Gastrocnemius medialis (tissue), 4 donors: ENCODE data around the gene KNDC1. TPM values are rescaled to one million over a fixed set of nuclear protein-coding genes. Genes with fewer than 3 reads are reported as not detected.

Source experiments
- ATAC-seq, 2 donors: fragments of 150-250 bp; one replicate each; pipeline ENCODE4 v1.9.1; 2016
- DNase-seq, 2 donors: peaks; one replicate each; pipeline ENCODE4 v3.0.0-alpha.2; 2019
- H3K27ac ChIP-seq, 4 donors: fragments of 200-600 bp; sonication (generic); 1 replicate in 1 of 4; 2 replicates in 3 of 4; pipeline ENCODE4 v1.5.1; 2016 to 2018; ENCODE audit warnings: mild to moderate bottlenecking in 2 of 4, moderate library complexity in 1 of 4
- H3K27me3 ChIP-seq, 3 donors: fragments of 200-600 bp; sonication (generic) in 2 of 3; 1 replicate in 1 of 3; 2 replicates in 2 of 3; pipeline versions ENCODE4 v1.5.1 to v1.6.0; 2016 to 2019; ENCODE audit warnings: mild to moderate bottlenecking in 1 of 3, moderate library complexity in 1 of 3
- H3K36me3 ChIP-seq, 2 donors: fragments of 200-600 bp; sonication (generic) in 1 of 2; one replicate each; pipeline ENCODE4 v1.5.1; 2017 to 2018
- H3K4me1 ChIP-seq, 2 donors: fragments of 200-600 bp; sonication (generic) in 1 of 2; one replicate each; pipeline ENCODE4 v1.5.1; 2016 to 2017; ENCODE audit warnings: mild to moderate bottlenecking in 2 of 2
- H3K4me3 ChIP-seq, 4 donors: fragments of 200-600 bp; sonication (generic) in 3 of 4; 1 replicate in 1 of 4; 2 replicates in 3 of 4; pipeline ENCODE4 v1.5.1; 2016 to 2019; ENCODE audit warnings: mild to moderate bottlenecking in 2 of 4
- H3K9me3 ChIP-seq, 3 donors: fragments of 200-600 bp; sonication (generic) in 2 of 3; 1 replicate in 1 of 3; 2 replicates in 2 of 3; pipeline ENCODE4 v1.5.1; 2016 to 2019
- POLR2A ChIP-seq, 2 donors: fragments of 450-650 bp; IDR thresholded peaks; one replicate each; pipeline ENCODE4 v1.6.1; 2017; ENCODE audit warnings: antibody characterized with exemption in 2 of 2, mild to moderate bottlenecking in 2 of 2, moderate library complexity in 2 of 2
- in situ Hi-C, 4 donors: fragments of 200-750 bp; cut with MboI; loops; one replicate each; pipeline versions ENCODE4 v1.15.0 to v1.8.0; 2017; ENCODE audit warnings: low sequenced_read_pairs in 4 of 4
- intact Hi-C: fragments of 100-400 bp; cut with DNase I; formaldehyde crosslinking; loops from one replicate; pipeline ENCODE4 v1.15.1; 2023; ENCODE audit warnings: low total_unique reads
- total RNA-seq, 4 donors: library from RNA; depleted of rRNA; stranded (reverse); fragments of >200 nt; gene quantifications; one replicate each; pipeline versions ENCODE4 v1.1.0 to v1.2.3, GENCODE V29; 2016
- TF ChIP-seq, protein P1 (sequence below), 5 experiments: fragments of 450-650 bp in 3 of 5; fragments of 200-600 bp in 2 of 5; sonication (generic) in 2 of 5; IDR thresholded peaks in 4 of 5; conservative IDR thresholded peaks in 1 of 5; 1 replicate in 4 of 5; 2 replicates in 1 of 5; pipeline ENCODE4 v1.5.1; 2016 to 2019; ENCODE audit warnings: antibody characterized with exemption in 5 of 5, mild to moderate bottlenecking in 3 of 5, moderate library complexity in 3 of 5

KNDC1 gene
- total RNA-seq, 4 donors from 2014 or later, result 0.04 to 0.13 TPM; not detected in 2

DNA sequence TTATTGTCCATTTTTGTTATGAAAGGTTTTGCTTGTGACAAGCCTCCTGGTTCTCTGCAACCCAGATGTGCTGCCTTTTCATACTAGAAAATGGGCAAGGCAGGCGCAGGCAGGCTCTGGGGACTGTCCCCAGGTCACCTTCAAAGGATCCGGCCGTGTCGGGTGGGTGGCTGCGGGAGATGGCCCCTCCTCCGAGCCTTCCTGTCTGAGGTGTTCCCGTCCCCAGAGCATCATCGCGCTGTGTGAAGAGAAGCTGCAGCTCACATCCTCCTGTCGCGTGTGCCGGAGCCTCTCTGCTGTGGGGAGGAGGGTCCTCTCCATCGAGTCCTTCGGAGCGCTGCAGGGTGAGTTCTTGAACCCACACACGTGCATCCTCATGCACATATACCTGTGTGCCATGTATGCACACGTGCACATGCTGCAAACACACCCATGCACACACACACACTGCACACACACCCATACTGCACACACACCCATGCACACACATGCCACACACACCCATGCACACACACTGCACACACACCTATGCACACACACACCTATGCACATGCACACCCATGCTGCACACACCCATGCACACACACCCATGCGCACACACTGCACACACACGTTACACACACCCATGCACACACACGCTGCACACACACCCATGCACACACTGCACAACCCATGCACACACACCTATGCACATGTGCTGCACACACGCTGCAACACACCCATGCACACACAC is 23.8 kb downstream of the KNDC1 start:
- intact Hi-C loops, result no loop called here
- Histone ChIP-seq H3K36me3 (no peaks in the 10 kb centered on the region), H3K4me3 (no peak overlapping the region), H3K27ac (no peak overlapping the region), H3K27me3 (peaks cover 13 to 18% (median 16%) of the 10 kb centered on the region in 3 donors), H3K9me3 (no peaks in the 10 kb centered on the region), H3K4me1 (no peaks in the 10 kb centered on the region)
- no peak for TF ChIP-seq POLR2A (IDR thresholded peaks at IDR 0.05)
- TF ChIP-seq, protein P1, sequence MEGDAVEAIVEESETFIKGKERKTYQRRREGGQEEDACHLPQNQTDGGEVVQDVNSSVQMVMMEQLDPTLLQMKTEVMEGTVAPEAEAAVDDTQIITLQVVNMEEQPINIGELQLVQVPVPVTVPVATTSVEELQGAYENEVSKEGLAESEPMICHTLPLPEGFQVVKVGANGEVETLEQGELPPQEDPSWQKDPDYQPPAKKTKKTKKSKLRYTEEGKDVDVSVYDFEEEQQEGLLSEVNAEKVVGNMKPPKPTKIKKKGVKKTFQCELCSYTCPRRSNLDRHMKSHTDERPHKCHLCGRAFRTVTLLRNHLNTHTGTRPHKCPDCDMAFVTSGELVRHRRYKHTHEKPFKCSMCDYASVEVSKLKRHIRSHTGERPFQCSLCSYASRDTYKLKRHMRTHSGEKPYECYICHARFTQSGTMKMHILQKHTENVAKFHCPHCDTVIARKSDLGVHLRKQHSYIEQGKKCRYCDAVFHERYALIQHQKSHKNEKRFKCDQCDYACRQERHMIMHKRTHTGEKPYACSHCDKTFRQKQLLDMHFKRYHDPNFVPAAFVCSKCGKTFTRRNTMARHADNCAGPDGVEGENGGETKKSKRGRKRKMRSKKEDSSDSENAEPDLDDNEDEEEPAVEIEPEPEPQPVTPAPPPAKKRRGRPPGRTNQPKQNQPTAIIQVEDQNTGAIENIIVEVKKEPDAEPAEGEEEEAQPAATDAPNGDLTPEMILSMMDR (IDR thresholded peaks at IDR 0.05 in 4 of 5, conservative IDR thresholded peaks at IDR 0.05 in 1 of 5), result no peak
- in situ Hi-C loops, result no loop called here
- ATAC-seq (no peak), DNase-seq (no peak)

DNA sequence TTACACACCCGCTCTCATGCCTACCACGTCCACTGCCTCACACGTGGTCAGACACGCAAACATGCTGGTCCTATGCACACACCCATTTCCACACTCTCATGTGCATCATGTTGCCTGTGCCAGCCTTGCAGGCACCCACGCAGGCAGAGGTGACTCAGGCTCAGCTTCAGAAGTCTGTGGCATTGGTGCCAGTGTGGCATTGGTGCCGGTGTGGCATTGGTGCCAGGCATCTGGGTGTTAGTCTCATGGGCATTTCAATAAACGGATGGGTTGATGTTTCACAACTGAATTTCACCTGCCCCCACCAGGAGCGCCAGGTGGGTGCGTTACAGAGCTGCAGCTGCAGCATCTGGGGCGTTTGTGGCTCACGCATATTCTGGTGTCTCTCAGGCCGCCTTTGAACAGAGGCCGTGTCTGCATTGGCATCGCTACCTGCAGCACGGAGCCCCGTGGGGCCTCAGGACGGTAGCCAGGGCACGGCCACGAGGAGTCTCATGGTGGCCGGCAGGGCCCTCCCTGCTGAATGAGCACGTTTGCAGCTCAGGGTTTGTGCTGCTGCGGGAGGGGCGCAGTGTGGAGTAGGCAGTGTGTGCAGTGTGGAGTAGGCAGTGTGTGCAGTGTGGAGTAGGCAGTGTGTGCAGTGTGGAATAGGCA is 24.7 kb downstream of the KNDC1 start:
- intact Hi-C loops (no loop called here), in situ Hi-C loops (no loop called here)
- peaks cover 16 to 22% (median 21%) of the 10 kb centered on the region in 3 donors for H3K27me3 ChIP-seq
- no peaks in the 10 kb centered on the region for H3K9me3 ChIP-seq
- TF ChIP-seq, protein P1 (IDR thresholded peaks at IDR 0.05 in 4 of 5, conservative IDR thresholded peaks at IDR 0.05 in 1 of 5), result no peak
- no peak for TF ChIP-seq POLR2A (IDR thresholded peaks at IDR 0.05)
- DNase-seq, result no peak
- no peak for ATAC-seq
- H3K27ac ChIP-seq, result no peak overlapping the region
- H3K4me3 ChIP-seq, result no peak overlapping the region
- no peaks in the 10 kb centered on the region for H3K4me1 ChIP-seq
- H3K36me3 ChIP-seq, result no peaks in the 10 kb centered on the region

DNA sequence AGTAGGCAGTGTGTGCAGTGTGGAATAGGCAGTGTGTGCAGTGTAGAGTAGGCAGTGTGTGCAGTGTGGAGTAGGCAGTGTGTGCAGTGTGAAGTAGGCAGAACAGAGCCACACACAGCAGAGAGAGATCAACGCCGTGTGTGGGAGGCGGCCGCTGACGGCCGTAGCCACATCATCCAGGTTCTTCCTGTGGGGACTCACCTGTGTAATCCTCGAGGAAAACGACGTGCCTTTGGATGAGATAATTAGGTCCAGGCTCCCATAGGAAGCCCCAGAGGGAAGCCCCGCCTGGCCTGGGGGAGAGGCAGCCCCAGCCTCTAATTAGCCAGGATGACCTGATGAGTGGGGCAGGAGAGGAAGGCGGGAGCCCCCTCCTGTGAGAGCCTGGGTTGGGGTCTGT is 25.4 kb downstream of the KNDC1 start:
- in situ Hi-C loops, result no loop called here
- Histone ChIP-seq H3K36me3 (no peaks in the 10 kb centered on the region), H3K4me3 (no peak overlapping the region), H3K9me3 (no peaks in the 10 kb centered on the region), H3K4me1 (no peaks in the 10 kb centered on the region), H3K27me3 (peaks cover 16 to 22% (median 19%) of the 10 kb centered on the region in 3 donors), H3K27ac (no peak overlapping the region)
- no peak for TF ChIP-seq POLR2A (IDR thresholded peaks at IDR 0.05)
- TF ChIP-seq, protein P1 (IDR thresholded peaks at IDR 0.05 in 4 of 5, conservative IDR thresholded peaks at IDR 0.05 in 1 of 5), result no peak
- intact Hi-C loops, result no loop called here
- no peak for ATAC-seq
- no peak for DNase-seq

DNA sequence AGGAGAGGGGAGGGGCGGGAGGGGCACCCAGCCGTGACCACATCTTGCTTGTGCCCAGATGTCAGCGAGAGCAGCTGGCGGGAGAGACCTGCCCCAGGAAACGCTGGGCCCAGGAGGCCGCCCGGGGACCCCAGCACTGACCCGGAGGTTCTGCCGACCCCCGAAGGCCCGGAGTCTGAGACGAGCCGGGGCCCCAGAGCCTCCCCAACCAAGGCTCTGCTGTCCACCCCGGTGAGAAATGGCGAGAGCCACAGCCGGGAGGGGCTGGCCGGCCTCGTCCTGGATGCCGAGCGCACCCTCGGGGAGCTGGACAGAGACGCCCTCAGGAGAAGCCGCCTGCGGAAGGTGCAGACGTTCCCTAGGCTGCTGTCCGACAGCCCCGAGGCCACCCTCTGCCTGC is 25.9 kb downstream of the KNDC1 start:
- TF ChIP-seq, protein P1 (IDR thresholded peaks at IDR 0.05 in 4 of 5, conservative IDR thresholded peaks at IDR 0.05 in 1 of 5), result no peak
- Histone ChIP-seq H3K27ac (no peak overlapping the region), H3K9me3 (no peaks in the 10 kb centered on the region), H3K27me3 (peaks cover 16 to 22% (median 19%) of the 10 kb centered on the region in 3 donors), H3K4me3 (no peak overlapping the region), H3K4me1 (no peaks in the 10 kb centered on the region), H3K36me3 (no peaks in the 10 kb centered on the region)
- no peak for ATAC-seq
- no peak for DNase-seq
- in situ Hi-C loops (no loop called here), intact Hi-C loops (no loop called here)
